WERI-Rb-1 (cell line): ENCODE data around the gene OR1I1.
"Not testable (repeated sequence)": the region's sequence is repeated elsewhere in the genome, so short reads cannot be mapped to it uniquely, and the experiment has no call there.

Experiments used
- DNase-seq: peaks from one replicate; pipeline ENCODE4 v3.0.0-alpha.2; 2020
- H3K27ac ChIP-seq: fragments of 250-450 bp; sonication (Bioruptor Pico); 2 replicates; pipeline ENCODE4 v1.5.1; 2020; ENCODE audit warnings: mild to moderate bottlenecking, moderate library complexity
- H3K27me3 ChIP-seq: fragments of 250-450 bp; sonication (Bioruptor Pico); 2 replicates; pipeline ENCODE4 v1.5.1; 2021; ENCODE audit warnings: mild to moderate bottlenecking, low read depth, moderate library complexity; ENCODE audit not compliant: insufficient read depth, severe bottlenecking
- H3K36me3 ChIP-seq: fragments of 250-450 bp; sonication (Bioruptor Pico); 2 replicates; pipeline ENCODE4 v1.5.1; 2020; ENCODE audit warnings: mild to moderate bottlenecking, moderate library complexity
- H3K4me3 ChIP-seq: 2 replicates; pipeline ENCODE4 v1.5.1; 2011; ENCODE audit warnings: low read depth, mild to moderate bottlenecking, control low read depth, low read length
- H3K9me3 ChIP-seq: fragments of 250-450 bp; sonication (Bioruptor Pico); 2 replicates; pipeline ENCODE4 v1.5.1; 2021; ENCODE audit warnings: mild to moderate bottlenecking, moderate library complexity; ENCODE audit not compliant: severe bottlenecking
- TF ChIP-seq, protein P1 (sequence below): IDR thresholded peaks from 2 replicates; pipeline ENCODE4 v1.5.1; 2011; ENCODE audit warnings: low read depth, mild to moderate bottlenecking, control low read depth, inconsistent platforms, low read length

OR1I1 gene

DNA sequence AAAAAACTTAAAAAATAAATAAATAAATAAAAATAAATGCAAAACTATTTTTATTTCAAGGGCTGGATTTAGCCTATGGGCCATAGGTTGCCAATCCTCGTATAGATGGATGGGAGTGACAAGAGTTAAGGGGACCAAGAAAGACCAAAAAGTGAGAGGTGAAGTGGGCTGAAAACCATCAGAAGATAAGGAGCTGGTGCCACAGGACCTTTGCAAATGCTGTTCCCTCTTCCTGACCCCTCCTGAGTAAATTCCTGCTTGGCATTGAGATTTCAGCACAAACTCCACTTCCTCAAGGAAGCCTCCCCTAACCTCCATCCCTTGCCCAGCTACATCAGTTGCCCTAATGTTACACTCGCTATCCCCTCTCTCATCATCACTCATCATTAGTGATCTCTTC is 11.0 kb downstream of the OR1I1 start:
- Histone ChIP-seq H3K27me3 (peaks cover 55% of the 10 kb centered on the region), H3K27ac (no peak overlapping the region), H3K4me3 (no peak overlapping the region), H3K9me3 (no peaks in the 10 kb centered on the region), H3K36me3 (no peaks in the 10 kb centered on the region)
- no peak for DNase-seq
- TF ChIP-seq, protein P1, sequence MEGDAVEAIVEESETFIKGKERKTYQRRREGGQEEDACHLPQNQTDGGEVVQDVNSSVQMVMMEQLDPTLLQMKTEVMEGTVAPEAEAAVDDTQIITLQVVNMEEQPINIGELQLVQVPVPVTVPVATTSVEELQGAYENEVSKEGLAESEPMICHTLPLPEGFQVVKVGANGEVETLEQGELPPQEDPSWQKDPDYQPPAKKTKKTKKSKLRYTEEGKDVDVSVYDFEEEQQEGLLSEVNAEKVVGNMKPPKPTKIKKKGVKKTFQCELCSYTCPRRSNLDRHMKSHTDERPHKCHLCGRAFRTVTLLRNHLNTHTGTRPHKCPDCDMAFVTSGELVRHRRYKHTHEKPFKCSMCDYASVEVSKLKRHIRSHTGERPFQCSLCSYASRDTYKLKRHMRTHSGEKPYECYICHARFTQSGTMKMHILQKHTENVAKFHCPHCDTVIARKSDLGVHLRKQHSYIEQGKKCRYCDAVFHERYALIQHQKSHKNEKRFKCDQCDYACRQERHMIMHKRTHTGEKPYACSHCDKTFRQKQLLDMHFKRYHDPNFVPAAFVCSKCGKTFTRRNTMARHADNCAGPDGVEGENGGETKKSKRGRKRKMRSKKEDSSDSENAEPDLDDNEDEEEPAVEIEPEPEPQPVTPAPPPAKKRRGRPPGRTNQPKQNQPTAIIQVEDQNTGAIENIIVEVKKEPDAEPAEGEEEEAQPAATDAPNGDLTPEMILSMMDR, result no peak

DNA sequence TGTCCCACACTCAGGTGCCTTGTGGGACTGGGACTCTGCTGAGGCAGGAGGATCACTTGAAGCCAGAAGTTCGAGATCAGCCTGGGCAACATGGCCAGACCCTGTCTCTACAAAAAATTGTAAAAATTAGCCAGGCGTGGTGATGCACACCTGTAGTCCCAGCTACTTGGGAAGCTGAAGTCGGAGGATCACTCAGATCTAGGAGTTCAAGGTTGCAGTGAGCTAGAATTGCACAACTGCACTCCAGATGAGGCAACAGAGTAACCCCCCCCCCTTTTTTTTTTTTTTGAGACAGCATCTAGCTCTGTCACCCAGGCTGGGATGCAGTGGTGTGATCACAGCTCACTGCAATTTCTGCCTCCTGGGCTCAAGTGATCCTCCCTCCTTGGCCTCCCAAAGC is 14.2 kb downstream of the OR1I1 start:
- DNase-seq, result no peak
- TF ChIP-seq, protein P1, result no peak
- Histone ChIP-seq H3K36me3 (no peaks in the 10 kb centered on the region), H3K9me3 (peaks cover under 1% of the 10 kb centered on the region), H3K27me3 (peaks cover 58% of the 10 kb centered on the region), H3K4me3 (no peak overlapping the region), H3K27ac (no peak overlapping the region)

- DNase-seq, H3K9me3 ChIP-seq, H3K36me3 ChIP-seq, H3K4me3 ChIP-seq, H3K27ac ChIP-seq: not testable (repeated sequence)
- H3K27me3 ChIP-seq, result peaks cover 61% of the 10 kb centered on the region
These were observed 16.0 kb downstream of the OR1I1 start for GRCh38 chr19:15097980-15098379.

- Histone ChIP-seq H3K9me3 (peaks cover 14% of the 10 kb centered on the region), H3K27me3 (peaks cover 61% of the 10 kb centered on the region), H3K4me3 (no peak overlapping the region), H3K27ac (no peak overlapping the region), H3K36me3 (no peaks in the 10 kb centered on the region)
- DNase-seq, result no peak
- TF ChIP-seq, protein P1, result no peak
These were observed 16.4 kb downstream of the OR1I1 start for GRCh38 chr19:15098460-15098859.

DNA sequence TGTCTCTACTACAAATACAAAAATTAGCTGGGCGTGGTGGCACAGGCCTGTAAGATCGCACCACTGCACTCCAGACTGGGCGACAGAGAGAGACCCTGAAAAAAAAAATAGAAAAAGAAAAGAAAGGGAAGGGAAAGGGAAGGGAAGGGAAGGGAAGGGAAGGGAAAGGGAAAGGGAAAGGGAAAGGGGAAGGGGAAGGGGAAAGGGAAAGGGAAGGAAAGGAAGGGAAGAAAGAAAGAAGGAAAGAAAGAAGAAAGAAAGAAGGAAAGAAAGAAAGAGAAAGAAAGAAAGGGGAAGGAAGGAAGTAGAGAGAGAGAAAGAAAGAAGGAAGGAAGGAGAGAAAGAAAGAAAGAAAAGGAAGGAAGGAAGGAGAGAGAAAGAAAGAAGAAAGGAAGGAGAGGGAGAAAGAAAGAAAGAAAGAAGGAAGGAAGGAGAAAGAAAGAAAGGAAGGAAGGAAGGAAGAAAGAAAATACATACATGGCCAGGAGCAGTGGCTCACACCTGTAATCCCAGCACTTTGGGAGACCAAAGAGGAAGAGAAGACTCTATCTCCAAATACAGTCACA is 17.1 kb downstream of the OR1I1 start:
- Histone ChIP-seq H3K27me3 (peaks cover 61% of the 10 kb centered on the region), H3K27ac (no peak overlapping the region), H3K36me3 (no peaks in the 10 kb centered on the region), H3K4me3 (no peak overlapping the region), H3K9me3 (peaks cover 21% of the 10 kb centered on the region)
- DNase-seq, result no peak
- TF ChIP-seq, protein P1, result no peak

GRCh38 chr19:15101479-15102082 is 19.6 kb downstream of the OR1I1 start:
- peak; percentile 51 for DNase-seq
- Histone ChIP-seq H3K27ac (no peak overlapping the region), H3K36me3 (no peaks in the 10 kb centered on the region), H3K27me3 (peaks cover 63% of the 10 kb centered on the region), H3K9me3 (peaks cover 23% of the 10 kb centered on the region), H3K4me3 (no peak overlapping the region)
- TF ChIP-seq, protein P1, result peak; percentile 82
